GM13976 (cell line): Measurements from ENCODE around the gene CCDC6.

Experiments
- DNase-seq: peaks from one replicate; pipeline ENCODE4 v3.0.0; 2012; ENCODE audit warnings: low spot score
- in situ Hi-C: fragments of 300-500 bp; cut with MboI; formaldehyde crosslinking; loops from one replicate; pipeline ENCODE4 v1.12.0; 2022; ENCODE audit warnings: low sequenced_read_pairs, mixed read lengths, inconsistent platforms; ENCODE audit not compliant: unreplicated experiment
- TF ChIP-seq, protein P1 (sequence below): IDR thresholded peaks from 2 replicates; pipeline ENCODE4 v1.5.1; 2012; ENCODE audit warnings: borderline replicate concordance, mild to moderate bottlenecking; ENCODE audit not compliant: insufficient read depth; ENCODE audit errors: extremely low read depth, missing control alignments, control extremely low read depth

Gene CCDC6

DNA sequence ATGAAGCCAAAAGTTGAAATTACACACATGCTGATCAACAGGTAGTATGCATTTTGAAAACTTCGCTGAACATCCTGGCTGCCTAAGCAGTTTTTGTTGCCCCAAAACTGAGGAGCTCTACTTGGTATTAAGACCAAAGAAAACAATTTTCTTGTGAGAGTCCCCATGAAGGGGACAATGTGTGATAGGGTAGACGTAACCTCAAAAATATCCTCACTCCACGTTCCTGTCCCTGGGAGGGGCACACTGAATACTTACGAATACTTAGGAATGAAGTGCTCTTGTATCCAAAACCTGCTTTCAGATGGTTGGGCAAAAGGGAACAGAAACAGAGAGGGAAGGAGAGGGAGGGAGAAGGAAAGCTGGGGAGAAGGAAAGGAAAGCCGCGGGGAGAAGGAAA lies 24.7 kb downstream of the CCDC6 start:
- DNase-seq, result no peak
- TF ChIP-seq, protein P1, sequence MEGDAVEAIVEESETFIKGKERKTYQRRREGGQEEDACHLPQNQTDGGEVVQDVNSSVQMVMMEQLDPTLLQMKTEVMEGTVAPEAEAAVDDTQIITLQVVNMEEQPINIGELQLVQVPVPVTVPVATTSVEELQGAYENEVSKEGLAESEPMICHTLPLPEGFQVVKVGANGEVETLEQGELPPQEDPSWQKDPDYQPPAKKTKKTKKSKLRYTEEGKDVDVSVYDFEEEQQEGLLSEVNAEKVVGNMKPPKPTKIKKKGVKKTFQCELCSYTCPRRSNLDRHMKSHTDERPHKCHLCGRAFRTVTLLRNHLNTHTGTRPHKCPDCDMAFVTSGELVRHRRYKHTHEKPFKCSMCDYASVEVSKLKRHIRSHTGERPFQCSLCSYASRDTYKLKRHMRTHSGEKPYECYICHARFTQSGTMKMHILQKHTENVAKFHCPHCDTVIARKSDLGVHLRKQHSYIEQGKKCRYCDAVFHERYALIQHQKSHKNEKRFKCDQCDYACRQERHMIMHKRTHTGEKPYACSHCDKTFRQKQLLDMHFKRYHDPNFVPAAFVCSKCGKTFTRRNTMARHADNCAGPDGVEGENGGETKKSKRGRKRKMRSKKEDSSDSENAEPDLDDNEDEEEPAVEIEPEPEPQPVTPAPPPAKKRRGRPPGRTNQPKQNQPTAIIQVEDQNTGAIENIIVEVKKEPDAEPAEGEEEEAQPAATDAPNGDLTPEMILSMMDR, result no peak
- in situ Hi-C loops, result no loop called here

DNA sequence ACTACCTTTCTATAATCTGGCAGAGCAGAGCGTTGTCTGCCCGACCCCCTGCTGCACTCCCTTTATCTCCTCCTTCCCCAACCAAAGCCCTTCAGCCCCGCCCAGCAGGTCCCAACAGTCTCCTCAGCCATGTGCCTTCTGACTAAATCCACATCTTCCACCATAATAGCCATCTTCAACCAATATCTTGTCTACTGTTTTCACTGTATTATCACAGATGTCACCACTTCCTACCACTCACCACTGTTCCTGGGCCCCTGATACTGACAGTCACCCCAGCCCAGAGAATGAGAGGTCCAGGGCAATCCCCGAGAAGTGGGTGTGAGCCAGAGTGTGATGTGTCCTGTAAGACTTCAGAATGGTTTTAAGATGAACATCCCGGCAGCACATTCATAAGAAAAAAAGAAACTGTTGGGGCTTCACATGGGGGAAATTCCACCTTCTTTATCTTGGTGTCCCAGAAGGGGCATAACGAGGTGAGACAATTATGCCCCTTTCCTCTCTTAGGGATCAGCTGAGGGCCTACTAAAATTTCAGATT lies 25.3 kb downstream of the CCDC6 start:
- in situ Hi-C loops, result no loop called here
- TF ChIP-seq, protein P1, result no peak
- DNase-seq, result peak; percentile 71

DNA sequence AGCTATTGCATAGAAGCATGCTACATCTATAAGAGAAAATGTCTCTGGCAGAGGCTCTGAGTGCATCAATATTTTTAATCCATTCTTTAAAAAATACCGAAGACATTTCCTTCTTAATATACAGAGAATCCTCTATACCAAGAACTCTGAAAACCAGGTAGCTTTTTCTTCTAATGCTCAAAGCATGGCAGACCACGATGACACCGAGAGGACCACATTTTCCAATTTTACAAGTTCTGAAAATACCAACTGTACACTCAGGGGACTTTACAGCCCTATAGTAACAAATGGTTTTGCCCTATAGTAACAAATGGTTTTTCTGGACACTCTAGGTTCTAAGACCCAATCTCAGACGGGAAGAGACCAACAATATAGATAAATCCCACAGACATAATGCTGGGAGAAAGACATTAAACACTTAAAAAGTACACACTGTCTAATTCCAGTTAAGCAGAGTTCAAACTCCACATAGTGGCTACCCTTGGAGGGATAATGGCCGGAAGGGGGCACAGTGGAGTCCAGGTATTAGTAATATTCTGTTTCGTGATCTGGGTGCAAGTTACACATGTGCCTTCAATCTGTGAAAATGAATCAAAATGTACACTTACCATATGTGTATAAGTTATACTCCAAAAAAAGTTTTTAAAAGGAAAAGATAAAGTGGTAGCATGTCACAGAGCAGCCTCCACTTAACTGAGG lies 26.2 kb downstream of the CCDC6 start:
- in situ Hi-C loops, result no loop called here
- TF ChIP-seq, protein P1, result peak; percentile 43

DNA sequence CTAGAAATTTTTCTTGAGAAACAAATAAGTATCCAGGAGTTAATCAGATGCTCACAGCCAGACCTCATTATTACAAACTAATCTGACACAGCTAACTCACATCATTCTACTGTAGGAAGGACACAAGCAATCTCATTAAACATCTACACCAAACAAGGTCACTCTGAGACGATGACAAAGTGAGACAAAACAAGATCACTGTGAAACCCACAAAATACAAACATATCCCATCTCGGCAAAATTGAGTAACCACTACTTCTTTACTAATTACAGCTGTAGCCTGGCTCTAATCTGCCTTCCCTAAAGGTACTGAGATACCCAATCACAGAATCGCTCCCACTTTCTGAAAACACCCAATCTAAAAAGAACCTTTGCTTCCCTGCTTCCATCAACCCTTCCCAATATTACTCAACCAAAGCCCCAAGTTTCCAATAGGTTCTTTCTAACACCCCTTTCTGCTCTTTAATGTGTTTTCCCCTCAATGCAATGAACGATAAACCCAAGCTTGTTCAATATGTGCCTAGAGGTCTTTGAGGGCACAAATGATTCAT lies 26.9 kb downstream of the CCDC6 start:
- no peak for DNase-seq
- TF ChIP-seq, protein P1, result no peak
- in situ Hi-C loops, result no loop called here

More for the DNA sequence above, 26.2 kb downstream of the CCDC6 start:
- no peak for DNase-seq

DNA sequence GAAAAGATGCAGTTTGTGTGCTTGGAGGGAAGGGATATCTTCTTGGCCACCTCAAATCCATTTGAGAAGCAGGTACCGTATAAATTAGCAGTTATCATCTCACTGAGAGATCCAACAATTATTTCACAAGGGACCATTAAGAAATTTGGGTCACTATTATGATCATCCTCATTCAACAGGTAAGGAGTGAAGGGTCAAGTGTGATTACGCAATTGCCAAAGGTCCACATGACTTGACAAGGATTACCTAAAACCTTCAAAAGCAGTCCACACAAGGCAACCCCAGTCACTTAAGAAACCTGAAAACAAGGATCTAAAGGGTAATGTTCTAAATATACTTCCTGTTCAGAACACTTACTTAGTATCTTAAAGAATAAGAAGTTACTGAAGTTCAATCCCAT lies 27.4 kb downstream of the CCDC6 start:
- in situ Hi-C loops, result no loop called here
- TF ChIP-seq, protein P1, result no peak
- no peak for DNase-seq

DNA sequence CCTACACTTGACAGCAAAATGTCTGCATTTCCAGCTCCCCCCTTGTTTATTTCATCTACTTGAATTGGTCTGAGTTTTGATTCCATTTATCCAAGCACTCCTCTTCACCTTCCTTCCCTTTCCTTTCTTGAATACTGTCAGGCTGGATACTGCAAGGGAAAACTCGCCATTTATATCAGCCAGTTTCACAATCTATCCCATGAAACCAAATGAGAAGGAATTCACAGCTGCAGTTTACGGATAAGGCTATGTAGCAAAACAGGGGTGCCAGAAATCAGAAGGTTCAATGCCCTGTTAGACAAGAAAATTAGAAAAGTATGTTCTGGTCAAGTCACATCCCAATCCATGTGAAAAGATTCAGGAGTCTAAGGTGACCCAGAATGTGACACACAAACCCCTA lies 28.1 kb downstream of the CCDC6 start:
- DNase-seq, result no peak
- TF ChIP-seq, protein P1, result no peak
- in situ Hi-C loops, result no loop called here

DNA sequence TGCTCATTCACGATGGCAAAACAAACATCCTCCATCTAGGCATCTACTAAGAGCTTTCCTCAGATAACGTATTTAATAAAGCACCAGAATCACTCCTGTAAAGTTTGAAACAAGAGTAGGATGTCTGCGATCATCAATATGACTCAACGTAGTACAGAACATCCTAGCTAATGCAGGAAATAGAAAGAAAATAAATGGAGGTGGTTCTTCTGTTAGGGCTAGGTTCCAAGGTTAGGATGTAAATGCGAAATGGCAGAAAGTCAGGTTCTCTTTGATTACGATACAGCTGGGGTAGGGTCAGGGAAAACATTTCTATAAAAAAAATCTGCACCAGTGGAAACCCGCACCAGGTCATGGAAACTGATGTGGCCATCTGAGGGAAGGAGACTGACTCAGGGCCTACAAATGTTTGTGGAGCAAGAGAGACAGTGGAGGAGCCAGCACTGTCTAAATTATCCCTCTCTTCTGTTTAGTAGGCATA lies 29.1 kb downstream of the CCDC6 start:
- TF ChIP-seq, protein P1, result no peak
- in situ Hi-C loops, result no loop called here
- DNase-seq, result no peak
